NCI-H69 (cell line): ENCODE measurements around the gene YWHAB.
"Not testable (repeated sequence)": the region's sequence is repeated elsewhere in the genome, so short reads cannot be mapped to it uniquely, and the experiment has no call there.

ENCODE experiments used
- DNase-seq: peaks from one replicate; lab custom pipeline; 2025; lab: John Stamatoyannopoulos, UW

Gene YWHAB

DNA sequence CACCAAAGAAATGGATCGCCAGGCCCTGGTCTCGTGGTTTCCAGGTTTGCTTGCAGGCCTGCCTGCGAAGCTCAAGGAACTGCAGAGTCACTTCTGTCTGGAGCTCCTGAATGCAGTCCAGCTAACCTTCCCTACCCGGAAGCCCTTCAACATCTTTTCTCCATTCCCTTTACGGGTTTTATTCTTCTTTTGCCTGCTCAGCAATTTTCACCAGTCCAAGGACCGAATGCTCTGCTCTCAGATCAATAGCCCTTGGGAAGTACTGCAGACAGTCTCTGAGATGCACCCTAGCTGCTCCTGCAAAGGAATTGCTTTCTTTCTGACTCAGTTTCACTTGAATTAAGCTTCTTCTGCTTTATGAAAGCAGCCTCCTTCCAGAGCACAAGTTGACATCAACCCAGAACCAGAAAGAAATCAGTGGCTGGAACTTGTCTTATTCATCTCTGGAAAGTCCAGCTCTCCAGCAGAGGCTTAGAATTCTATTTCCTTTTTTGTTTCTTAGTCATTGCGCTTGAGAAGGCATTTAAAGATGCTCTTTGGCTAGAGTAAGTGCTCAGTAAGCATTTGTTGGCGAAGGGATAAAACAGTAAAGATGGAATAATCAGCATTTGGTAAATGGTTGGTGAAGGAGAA is 18.7 kb upstream of the YWHAB start:
- DNase-seq, result no peak

DNA sequence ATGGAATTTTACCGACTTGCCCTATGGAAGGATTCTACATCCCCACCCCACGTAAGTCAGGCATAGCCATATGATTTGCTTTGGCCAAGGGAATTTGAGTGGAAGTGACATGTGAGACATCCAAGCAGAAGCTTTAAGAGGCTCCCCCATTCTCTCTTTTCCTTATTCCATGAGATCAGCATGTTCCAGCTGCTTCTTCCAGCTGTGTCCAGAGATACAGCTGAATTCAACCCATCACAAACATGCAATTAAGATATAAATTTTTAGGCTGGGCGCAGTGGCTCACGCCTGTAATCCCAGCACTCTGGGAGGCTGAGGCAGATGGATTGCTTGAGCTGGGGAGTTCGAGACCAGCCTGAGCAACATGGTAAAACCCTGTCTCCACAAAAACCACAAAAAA is 16.0 kb upstream of the YWHAB start:
- DNase-seq, result peak; percentile 14

DNA sequence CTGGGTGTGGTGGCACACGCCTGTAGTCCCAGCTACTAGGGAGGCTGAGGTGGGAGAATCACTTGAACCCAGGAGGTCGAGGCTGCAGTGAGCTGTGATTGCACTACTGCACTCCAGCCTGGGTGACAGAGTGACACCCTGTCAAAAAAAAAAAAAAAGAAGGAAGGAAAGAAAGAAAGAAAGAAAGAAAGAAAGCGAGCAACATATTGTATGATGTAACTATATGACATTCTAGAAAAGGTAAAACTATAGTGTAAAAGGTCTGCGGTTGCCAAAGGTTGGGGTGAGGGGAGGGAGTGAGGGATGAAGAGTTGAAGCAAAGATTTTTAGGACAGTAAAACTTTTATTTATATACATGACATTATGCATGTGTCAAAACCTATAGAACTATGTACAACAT is 3.1 kb upstream of the YWHAB start:
- not testable (repeated sequence) for DNase-seq

DNA sequence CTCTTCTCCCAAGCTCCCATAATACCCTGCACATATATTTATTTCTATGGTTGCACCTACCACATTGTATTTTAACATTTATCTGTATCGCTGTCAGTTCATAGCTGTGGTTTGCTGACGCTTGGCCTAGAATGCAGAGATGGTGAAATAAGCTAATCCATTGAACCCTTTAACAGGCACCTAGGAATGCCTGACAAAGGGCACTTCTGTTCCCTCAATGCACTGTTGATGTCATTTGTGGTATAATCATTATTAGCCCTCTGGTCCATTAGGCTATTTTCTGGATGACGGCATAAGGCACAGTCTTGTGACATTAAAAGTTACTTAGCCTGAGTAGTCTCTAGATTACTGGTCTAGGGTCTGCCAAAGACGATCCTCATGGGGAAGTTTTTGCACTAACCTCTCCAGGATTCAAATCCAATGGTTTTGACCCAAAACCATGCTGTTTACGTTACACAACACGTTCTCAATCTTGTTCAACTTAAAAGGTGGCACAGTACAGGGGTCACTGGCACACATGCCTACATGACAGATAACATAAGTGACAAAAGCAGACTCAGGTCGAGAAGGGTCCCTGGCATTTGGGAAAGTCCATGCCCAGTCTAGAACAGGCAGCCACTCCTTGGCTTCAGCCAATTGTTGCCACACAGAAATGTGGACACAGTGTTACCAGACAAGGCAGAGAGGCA is 2.1 kb upstream of the YWHAB start:
- no peak for DNase-seq

DNA sequence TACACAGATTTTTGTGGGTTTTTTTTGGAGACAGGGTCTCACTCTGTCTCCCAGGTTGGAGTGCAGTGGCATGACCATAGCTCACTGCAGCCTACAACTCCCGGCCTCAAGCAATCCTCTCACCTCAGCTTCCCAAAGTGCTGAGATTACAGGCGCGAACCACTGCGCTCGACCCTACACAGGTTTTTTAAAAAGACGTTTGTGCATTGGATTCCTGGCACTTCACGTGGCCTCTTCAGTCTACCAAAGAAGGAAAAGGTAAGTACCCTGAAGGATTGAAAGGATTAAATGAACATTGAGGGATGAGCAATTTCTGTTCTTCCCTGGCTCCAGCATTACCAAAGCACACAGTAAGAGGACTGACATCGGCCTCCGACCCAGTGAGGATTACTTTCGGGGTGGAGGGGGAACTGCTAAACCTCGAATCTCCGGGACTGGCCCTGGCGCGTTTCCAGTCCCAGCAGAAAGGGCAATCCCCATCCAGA is 556 bp upstream of the YWHAB start:
- DNase-seq, result peak; percentile 29

DNA sequence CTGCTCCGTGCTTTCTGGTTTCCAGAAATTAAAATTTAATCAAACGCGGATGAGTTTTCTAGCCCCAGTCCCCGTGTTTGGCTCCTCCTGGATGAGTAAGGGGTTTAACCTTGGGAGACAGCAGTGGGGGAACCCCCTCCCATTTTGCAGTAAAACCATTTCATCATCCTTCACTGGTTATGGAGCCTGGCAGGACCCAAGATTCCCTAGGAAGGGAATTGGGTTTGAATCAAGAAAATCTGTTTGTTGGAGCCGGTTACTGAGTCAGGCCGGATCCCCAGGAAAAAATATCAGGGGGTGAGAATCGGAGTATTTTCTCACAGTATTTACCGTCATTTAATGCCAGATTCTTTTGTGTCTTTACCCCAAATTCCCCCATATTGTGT is 754 bp downstream of the YWHAB start:
- no peak for DNase-seq

DNA sequence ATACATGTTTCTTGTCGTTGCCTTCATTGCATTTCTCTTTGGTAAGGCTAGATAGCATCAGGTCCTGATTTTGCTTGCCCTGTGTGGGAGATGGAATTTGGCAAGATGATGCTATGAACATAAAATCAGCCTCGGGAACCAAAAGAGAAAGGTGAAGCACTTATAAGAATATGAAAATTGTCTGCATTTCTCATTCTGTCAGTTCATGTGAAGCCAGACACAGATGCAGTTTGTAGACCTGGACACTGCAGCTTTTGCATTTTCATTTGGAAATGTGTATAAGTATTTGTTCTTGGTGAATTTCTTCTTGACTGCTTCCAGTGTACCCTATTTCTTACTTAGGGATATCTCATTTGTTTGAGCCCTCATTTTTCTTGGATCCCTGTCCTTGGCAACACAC is 1.3 kb downstream of the YWHAB start:
- no peak for DNase-seq

DNA sequence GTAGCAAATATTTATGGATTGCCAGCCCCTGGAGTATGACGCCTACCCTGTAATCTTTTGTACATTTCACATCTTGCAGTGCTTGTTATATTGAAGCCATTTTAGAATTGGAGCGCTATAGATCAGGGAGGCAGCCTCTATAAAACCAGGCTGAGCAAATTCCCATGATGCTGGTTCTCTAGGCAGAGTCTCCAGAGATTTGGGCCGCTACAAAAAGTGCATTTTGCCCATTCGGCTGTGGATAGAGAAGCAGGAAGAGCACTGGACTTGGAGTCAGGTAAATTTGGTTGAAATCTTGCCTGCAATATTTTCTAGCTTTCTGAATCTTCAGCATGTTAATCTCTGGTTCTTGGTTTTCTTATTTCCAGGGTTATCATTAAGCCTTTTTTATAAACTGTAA is 2.0 kb downstream of the YWHAB start:
- DNase-seq, result no peak

DNA sequence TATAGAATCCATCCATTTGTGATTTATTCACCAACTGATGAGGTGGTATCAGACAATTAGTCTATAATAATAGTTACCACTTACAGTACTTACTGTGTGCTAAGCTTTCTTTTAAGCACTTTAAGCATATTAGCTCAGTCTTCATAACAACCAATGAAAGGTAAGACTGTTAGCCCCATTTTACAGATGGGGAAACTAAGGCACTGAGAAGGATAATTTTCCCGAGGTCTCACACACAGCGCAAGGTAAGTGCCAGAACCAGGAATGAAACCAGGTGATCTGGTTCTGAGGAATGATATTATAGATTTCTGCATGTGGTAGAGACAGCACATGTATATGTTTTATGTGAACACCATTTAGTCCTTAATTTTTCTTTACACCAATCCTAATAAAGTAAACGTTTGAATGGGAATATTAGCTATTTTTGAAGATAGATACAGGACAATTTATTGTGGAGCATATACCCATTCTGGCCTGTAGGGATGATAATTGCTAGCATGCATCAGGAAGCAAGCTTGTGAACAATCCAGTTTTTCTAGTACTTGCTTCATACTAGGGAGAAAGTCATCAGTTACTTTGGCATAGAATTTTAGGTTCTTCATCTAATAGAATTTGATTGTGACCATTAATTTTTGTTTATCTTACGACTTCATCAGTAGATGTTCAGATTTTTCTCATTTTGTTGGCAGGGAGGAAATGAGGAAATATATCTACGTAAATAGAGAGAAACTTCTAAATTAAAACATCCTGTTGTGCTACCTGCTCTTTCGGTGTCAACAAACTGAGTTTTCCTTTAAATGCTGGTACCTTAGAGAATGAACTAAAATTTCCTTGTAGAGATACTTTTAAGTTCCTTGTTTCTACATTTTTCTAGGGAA is 3.0 kb downstream of the YWHAB start:
- no peak for DNase-seq

DNA sequence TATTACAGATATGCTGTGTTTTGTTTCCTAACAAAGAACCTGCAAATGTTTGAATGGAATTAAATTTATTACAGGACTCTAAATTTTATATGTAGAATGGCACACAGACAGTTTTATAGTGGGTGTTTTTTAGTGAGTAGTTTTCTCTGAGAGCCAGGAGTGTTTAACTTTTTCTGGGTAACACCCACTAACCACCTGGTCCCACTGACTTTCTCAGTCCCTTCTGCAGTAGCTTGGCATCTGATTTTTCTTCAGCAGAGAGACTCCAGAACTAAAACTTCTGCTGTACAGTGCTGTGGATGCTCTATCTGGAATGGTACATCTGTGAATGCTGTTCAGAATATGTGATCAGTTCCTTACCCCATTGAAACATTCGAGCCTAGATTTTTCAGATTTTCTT is 6.3 kb downstream of the YWHAB start:
- DNase-seq, result peak; percentile 46

DNA sequence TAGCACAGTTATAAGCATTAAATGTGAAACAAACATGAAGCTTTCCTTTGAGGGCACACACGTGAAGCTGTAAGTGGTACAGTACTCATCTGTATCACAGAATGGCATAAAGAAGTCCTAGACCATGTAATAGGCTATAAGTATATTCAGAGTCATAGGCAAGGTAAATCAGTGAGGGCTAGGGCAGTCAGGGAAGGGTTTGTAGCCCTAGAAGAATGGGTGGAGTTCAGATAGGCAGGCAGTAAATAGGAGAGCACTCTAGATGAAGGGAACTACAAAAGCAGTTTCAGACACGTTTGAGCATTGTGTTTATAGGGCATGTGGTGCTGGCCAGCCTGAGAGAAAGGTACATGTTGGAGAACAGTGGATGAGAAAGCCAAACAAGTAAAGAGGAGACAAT is 9.5 kb downstream of the YWHAB start:
- no peak for DNase-seq

DNA sequence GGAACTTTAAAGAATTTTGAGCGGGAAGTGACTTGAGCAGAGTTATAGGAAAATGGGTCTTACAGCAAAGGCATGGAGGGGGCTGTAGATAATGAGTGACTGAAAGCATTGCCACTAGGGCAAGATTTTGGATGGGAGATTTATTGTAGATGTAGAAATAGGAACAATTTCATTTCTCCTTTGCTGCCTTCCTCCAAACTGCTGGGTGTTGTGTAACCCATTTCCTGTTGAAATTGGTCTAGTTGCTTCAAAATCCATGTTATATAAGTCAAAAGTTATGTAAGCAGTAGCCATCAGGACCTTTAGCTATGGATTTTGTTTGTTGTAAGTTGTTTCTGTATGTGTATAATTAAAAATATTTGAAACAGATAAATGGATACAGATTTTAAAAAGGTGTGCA is 11.1 kb downstream of the YWHAB start:
- no peak for DNase-seq

DNA sequence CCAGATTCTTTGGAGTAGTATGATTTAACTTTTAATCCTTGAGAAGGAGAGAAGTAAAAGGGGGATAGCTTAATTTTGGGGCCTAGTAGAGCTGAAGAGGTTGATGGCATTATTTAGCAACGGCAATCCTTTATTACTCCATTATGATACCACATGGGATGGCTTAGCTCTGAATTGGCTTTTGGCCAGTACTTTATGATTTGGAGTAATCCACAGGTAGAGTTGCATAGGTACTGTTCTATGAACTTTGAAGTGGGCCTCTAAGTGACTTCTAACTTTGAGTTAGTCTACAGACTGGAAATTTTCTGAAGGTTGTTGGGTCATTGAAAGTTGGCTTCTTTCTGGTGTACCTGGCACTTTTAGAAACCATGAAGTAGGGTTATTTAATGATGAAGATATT is 11.6 kb downstream of the YWHAB start:
- DNase-seq, result no peak

DNA sequence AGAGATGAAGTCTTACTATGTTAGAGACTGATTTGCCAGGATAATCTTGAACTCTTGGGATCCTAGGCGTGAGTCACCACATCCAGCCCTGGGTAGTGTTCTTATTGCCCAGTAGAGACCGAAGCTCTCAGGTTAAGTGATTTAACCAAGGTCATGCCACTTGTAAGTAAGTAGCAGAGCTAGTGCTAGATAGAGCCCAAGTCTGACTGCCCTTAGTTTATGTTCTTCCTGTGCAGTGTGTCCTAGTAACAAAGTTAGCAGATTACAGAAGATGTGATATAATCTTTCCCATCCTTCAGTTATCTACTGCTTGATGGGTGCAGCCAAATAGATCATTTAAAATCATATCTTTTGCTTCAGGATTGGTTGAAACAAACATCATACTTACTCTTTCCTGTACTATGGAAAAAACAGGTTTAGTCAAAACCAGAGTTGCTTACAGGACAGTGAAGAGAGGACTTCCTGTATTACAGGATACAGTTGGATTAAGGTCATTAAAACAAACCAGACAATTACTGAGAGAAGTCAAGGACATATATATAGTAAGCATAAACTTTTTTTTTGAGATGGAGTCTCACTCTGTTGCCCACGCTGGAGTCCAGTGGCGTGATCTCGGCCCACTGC is 14.8 kb downstream of the YWHAB start:
- no peak for DNase-seq

DNA sequence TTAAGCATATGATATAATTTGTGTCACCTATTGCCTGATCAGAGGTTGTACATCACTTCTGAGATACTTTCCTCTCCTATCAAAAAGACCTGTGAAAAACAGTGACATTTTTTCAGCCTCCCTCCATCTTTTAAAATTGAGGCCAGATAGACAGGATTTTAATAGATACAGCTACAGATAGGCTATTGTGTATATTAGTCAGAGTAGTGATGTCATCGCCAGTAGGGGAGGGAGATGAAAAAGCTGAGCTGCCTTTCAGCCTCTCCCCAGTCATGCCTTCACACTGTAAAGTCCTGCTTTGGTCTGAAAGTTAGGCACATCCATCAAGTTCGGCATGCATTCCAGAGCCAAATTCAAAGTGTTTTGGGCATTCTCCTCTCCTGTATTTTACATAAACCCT is 16.5 kb downstream of the YWHAB start:
- DNase-seq, result no peak

DNA sequence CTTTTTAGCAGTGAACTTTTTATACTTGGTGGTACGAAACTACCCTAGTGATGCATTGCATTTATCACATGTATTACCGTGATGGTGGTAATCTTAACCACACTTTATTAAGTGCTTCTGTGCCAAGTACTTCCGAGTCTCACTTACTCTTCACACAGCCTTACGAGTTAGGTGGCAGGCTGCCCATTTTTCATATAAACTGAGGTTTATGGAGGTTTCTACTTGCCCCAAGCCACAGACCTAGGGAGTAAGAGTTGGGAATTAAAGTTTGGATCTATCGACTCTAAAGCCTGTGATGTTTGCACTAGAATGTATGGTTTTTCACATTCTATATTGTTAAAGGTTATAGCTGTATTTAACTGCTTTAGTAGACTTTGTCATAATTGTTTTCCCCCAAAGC is 18.9 kb downstream of the YWHAB start:
- DNase-seq, result no peak

DNA sequence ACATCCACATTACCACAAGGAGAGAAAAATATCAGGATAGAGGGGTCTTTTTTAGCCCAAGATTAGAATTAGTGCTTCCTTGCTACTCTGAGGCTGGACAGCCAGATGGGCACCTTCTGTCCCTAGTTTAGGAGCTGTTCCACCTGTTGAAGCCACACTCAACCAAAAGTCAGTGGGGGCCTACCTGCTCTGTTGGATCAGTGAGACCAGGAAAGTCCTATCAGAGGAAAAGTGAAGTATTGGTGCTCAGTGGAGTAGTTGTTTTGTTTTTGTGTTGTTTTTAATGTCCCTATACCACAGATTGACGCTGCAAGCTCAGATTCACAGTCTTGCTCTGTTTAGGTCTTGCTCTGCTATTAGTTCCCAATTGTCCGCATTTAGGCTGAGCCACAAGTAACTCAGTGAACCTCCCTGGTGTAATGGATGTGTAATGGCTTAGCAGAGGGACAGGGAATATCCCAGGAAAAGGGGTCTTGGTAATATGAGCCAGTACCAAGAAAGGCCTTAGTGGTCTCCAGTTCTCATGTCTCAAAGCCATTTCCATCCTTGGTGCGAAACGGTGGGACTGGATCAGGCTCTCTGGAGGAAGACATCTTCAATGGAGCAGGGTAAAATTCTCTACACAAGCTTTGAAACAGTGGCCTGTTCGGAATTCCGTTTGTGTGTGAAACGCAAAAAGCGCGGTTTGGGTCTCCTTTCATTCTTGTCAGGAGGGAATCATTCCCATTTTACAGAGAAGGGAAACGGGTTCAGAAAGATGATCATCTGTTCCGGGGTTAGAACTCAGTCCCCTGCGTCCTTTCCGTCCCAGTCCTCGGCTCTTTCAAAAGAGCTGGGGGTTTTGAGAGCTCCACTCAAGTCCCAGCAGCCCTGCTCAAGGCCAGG is 23.7 kb downstream of the YWHAB start:
- DNase-seq, result no peak

DNA sequence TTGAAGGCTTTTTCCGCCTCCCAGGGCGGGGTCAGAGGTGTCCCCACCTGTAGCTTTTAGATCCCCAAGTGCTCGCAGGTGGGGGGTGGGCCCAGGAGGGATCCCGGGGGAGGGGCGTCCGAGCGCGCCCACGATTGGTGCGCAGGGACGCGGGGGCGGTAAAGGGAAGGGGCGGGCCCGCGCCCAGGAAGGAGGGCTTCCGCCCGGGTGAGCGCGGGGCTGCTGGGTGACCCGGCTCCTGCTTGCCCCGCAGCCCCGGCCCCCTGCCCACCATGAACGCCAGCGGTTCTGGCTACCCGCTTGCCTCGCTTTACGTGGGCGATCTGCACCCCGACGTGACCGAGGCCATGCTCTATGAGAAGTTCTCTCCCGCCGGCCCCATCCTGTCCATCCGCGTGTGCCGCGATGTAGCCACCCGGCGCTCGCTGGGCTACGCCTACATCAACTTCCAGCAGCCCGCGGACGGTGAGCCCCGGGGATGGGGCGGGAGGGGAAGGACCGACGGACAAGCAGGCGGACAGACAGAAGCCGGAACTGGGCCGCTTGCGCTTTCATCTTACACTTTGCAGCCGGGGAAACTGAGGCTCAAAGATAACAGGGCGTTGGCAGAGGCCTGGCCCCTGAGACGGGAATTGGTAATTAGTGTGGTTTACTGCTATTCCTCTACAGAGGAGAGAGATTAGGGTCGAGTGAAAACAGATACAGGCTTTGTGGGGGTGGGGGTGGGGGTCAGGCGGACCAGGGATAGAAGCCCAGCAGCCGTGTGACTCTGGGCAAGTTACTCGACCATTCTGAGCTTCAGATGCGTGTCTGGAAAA is 24.6 kb downstream of the YWHAB start, which contains the start of gene PABPC1L:
TSS of gene PABPC1L (plus strand) at position 189 of the 818 bp plus-strand sequence. CDS start at position 273, 84 bp downstream.
- DNase-seq, result peak; percentile 77

DNA sequence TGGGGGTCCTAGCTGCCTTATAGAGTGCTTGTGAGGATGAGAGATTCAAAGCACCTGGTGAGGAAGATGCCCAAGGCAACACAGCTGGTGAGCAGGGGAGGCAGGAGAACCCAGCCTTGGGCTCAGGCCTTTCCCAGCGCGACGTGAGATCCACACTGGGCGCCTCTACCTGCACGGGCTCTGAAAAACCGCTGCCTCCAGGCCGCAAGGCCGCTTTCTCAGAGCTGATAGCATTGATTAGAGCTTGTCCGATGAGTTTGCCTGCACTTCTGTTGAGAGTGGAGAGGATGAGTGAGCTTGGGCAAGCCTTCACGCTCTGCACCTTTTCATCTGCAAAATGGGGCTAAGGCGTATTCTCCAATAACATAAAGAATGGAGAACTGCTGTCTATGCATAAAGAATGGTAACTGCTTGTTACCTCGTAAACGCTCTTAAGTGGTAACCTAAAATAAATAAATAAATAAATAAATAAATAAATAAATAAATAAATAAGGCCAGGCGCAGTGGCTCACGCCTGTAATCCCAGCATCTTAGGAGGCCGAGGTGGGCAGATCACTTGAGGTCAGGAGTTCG is 25.3 kb downstream of the YWHAB start:
- peak; percentile 11 for DNase-seq
